B cell (primary cell): ENCODE results near the gene SLC6A5. TPM values are rescaled to one million over a fixed set of nuclear protein-coding genes. Genes with fewer than 3 reads are reported as not detected.

Source experiments
- ATAC-seq: fragments of 200-7000 bp; cut with Tn5 transposase; one replicate; pipeline ENCODE4 v1.10.0; 2021; ENCODE audit warnings: low read depth, mild to moderate bottlenecking, moderate number of reproducible peaks, moderate library complexity
- CTCF ChIA-PET: fragments of 350-600 bp; sonication (Branson Sonifier 250); formaldehyde crosslinking; loops from one replicate; lab custom pipeline; 2021; ENCODE audit warnings: antibody characterized with exemption, inconsistent platforms; lab: Charles Lee
- POLR2A ChIA-PET: fragments of 350-600 bp; sonication (Branson Sonifier 250); formaldehyde crosslinking; loops from one replicate; lab custom pipeline; 2021; ENCODE audit warnings: antibody characterized with exemption; lab: Charles Lee
- DNase-seq: peaks from one replicate; pipeline ENCODE4 v3.0.0; 2013
- H2AFZ ChIP-seq: 2 replicates; pipeline ENCODE4 v1.6.1; 2012; ENCODE audit warnings: mild to moderate bottlenecking, low read depth, low read length; ENCODE audit not compliant: insufficient read depth, poor library complexity, severe bottlenecking
- H3K27ac ChIP-seq, 2 donors: 1 replicate in 1 of 2; 2 replicates in 1 of 2; pipeline ENCODE4 v1.5.1; 2012 to 2013; ENCODE audit warnings: low read length in 2 of 2, mild to moderate bottlenecking in 2 of 2, moderate library complexity in 1 of 2
- H3K27me3 ChIP-seq, 4 experiments: fragments of 200-600 bp in 1 of 4; sonication (generic) in 1 of 4; replicated peaks in 1 of 4; 1 replicate in 2 of 4; 2 replicates in 2 of 4; pipeline versions ENCODE4 v1.6.1 to v1.7.0; 2013 to 2016; ENCODE audit warnings: low read length in 3 of 4, mild to moderate bottlenecking in 2 of 4, mixed read lengths in 1 of 4, moderate library complexity in 1 of 4; ENCODE audit not compliant: insufficient read depth in 4 of 4, control insufficient read depth in 3 of 4; ENCODE audit errors: control extremely low read depth in 1 of 4
- H3K36me3 ChIP-seq, 2 experiments: replicated peaks in 1 of 2; 1 replicate in 1 of 2; 2 replicates in 1 of 2; pipeline versions ENCODE4 v1.6.1 to v1.7.1; 2013; ENCODE audit warnings: low read length in 1 of 2; ENCODE audit not compliant: insufficient read depth in 2 of 2, control insufficient read depth in 1 of 2; ENCODE audit errors: control extremely low read depth in 1 of 2, extremely low read depth in 1 of 2
- H3K4me1 ChIP-seq, 2 donors: fragments of 200-600 bp in 1 of 2; sonication (generic) in 1 of 2; 1 replicate in 1 of 2; 2 replicates in 1 of 2; pipeline versions ENCODE4 v1.5.1 to v1.6.1; 2013 to 2017; ENCODE audit warnings: low read length in 2 of 2; ENCODE audit not compliant: control insufficient read depth in 2 of 2, insufficient read depth in 2 of 2
- H3K4me2 ChIP-seq: replicated peaks from 2 replicates; pipeline ENCODE3; 2012; ENCODE audit warnings: mild to moderate bottlenecking, low read depth, low read length; ENCODE audit not compliant: poor library complexity, severe bottlenecking
- H3K4me3 ChIP-seq, 5 experiments: fragments of 200-600 bp in 1 of 5; sonication (generic) in 1 of 5; 1 replicate in 3 of 5; 2 replicates in 2 of 5; pipeline versions ENCODE4 v1.5.1 to v1.7.0; 2011 to 2016; ENCODE audit warnings: low read length in 4 of 5, mild to moderate bottlenecking in 4 of 5, low read depth in 2 of 5, control low read depth in 1 of 5, moderate library complexity in 1 of 5; ENCODE audit not compliant: insufficient read depth in 1 of 5; ENCODE audit errors: control extremely low read depth in 1 of 5, extremely low read depth in 1 of 5
- H3K79me2 ChIP-seq: fragments of 200-600 bp; sonication (generic); one replicate; pipeline ENCODE4 v1.6.0; 2016; ENCODE audit warnings: low read length; ENCODE audit not compliant: control insufficient read depth, insufficient read depth
- H3K9ac ChIP-seq: fragments of 200-600 bp; sonication (generic); 2 replicates; pipeline ENCODE4 v1.6.1; 2017; ENCODE audit warnings: mild to moderate bottlenecking, low read length, moderate library complexity
- H3K9me3 ChIP-seq, 3 donors: one replicate each; pipeline versions ENCODE4 v1.6.1 to v1.7.1; 2013; ENCODE audit warnings: low read length in 2 of 3; ENCODE audit not compliant: control insufficient read depth in 2 of 3, insufficient read depth in 1 of 3; ENCODE audit errors: control extremely low read depth in 1 of 3
- H4K20me1 ChIP-seq: 2 replicates; pipeline ENCODE4 v1.6.0; 2012; ENCODE audit warnings: mild to moderate bottlenecking, low read length; ENCODE audit not compliant: insufficient read depth, control insufficient read depth, poor library complexity, severe bottlenecking
- H3K27ac Mint-ChIP-seq: one replicate; pipeline ENCODE4 v1.8.0; 2021; ENCODE audit warnings: mixed read lengths
- H3K27me3 Mint-ChIP-seq: one replicate; pipeline ENCODE4 v1.8.0; 2021; ENCODE audit warnings: mixed read lengths
- H3K4me1 Mint-ChIP-seq: one replicate; pipeline ENCODE4 v1.8.0; 2021; ENCODE audit warnings: mixed read lengths
- H3K4me3 Mint-ChIP-seq: one replicate; pipeline ENCODE4 v1.8.0; 2021; ENCODE audit warnings: mixed read lengths
- H3K9me3 Mint-ChIP-seq: one replicate; pipeline ENCODE4 v1.8.0; 2022; ENCODE audit warnings: mixed read lengths; ENCODE audit not compliant: insufficient read depth
- CTCF ChIP-seq: fragments of 200-600 bp; IDR thresholded peaks from one replicate; pipeline ENCODE4 v1.8.0; 2022; ENCODE audit warnings: antibody characterized with exemption, mild to moderate bottlenecking
- EZH2 ChIP-seq: IDR thresholded peaks from 2 replicates; pipeline ENCODE4 v1.6.1; 2012; ENCODE audit warnings: borderline replicate concordance, low read depth, mild to moderate bottlenecking, moderate library complexity, low read length; ENCODE audit not compliant: insufficient read depth, poor library complexity, severe bottlenecking
- WGBS: methylation state at CpG from one replicate; pipeline ENCODE4 v1.1.5; 2013; ENCODE audit warnings: missing lambda C conversion rate; ENCODE audit not compliant: insufficient coverage; 5-methylcytosine and 5-hydroxymethylcytosine counted together
- intact Hi-C: fragments of 100-400 bp; cut with micrococcal nuclease; formaldehyde crosslinking; loops from one replicate; pipeline ENCODE4 v1.10.0; 2022
- polyA plus RNA-seq: library from polyadenylated mRNA; depleted of rRNA; stranded (reverse); fragments of >200 nt; gene quantifications from 2 replicates; pipeline ENCODE4 v1.2.3, GENCODE V29; 2012
- total RNA-seq, 2 donors: library from RNA; stranded (reverse); fragments of 120-200 nt in 1 of 2; gene quantifications; 1 replicate in 1 of 2; 2 replicates in 1 of 2; pipeline versions ENCODE4 v1.2.3 to v1.2.4, GENCODE V29; 2013 to 2022

The SLC6A5 gene
- total and polyA plus RNA-seq, 2 donors (not counting 1 experiment from before 2014, with no cell fraction given): not detected

GRCh38 chr11:20597154-20597679 lies 2.2 kb upstream of the SLC6A5 start:
- WGBS: 6% methylated on average over 41 of the region's 41 CpGs
- no peaks in the 10 kb centered on the region for H3K36me3 ChIP-seq
- H3K9ac ChIP-seq: no peak overlapping the region
- TF ChIP-seq EZH2 (no peak), CTCF (no peak)
- no peak overlapping the region for H3K4me3 ChIP-seq
- no peak for ATAC-seq
- ChIA-PET POLR2A (no interaction called here), CTCF (no interaction called here)
- DNase-seq: no peak
- H2AFZ ChIP-seq: no peak overlapping the region
- peak overlapping the region; percentile 8 for H3K4me2 ChIP-seq
- Mint-ChIP-seq H3K27me3 (peaks cover 67% of the 10 kb centered on the region), H3K27ac (no peak overlapping the region), H3K4me1 (peaks cover 3% of the 10 kb centered on the region), H3K9me3 (peaks cover 2% of the 10 kb centered on the region), H3K4me3 (no peak overlapping the region)
- peaks cover 0 to 33% (median 1%) of the 10 kb centered on the region in 3 donors for H3K9me3 ChIP-seq
- H3K4me1 ChIP-seq: peaks cover 0 to 12% of the 10 kb centered on the region in 2 donors
- H3K79me2 ChIP-seq: no peaks in the 10 kb centered on the region
- intact Hi-C loops: no loop called here
- peaks cover 0 to 62% (median 42%) of the 10 kb centered on the region in 4 experiments for H3K27me3 ChIP-seq
- no peaks in the 10 kb centered on the region for H4K20me1 ChIP-seq
- H3K27ac ChIP-seq: no peak overlapping the region

DNA sequence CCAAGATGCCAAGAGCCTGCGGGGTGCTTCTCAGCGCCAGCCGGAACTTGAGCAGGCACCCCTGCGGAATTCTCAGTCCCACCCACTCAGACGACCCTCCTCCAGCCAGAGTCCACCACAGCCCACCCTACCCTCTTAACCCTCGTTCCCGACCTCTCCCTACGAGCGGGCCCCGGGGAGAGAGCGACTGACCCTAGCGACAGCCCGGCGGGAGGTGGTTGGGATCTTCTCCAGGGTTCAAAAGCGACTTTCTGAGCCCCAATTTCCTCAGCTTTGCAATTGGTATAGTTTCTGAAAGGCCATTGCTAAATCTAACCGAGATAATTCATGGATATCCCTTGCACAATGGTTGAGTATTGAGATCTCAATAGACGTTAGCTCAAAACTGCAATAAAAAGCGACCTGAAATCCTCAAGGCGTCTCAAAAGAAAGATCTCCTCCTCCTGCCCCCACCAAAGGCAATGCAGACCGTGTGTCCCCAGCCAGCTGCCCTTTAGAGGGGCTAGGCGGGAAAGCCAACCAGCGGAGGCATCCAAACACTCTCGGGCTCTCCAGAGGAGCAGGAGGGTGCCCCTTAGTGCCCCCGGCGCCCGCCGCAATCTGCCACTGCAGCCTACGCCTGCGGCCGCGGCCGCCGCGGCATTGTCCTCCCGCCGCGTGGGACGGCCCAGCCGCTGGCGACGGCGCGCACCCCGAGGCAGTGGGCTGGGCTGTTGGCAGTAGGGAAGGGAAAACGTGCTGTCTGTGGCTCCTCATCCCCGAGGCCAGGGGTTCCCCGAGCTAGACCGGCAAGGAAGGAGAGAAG lies 1.5 kb upstream of the SLC6A5 start:
- H3K9ac ChIP-seq: no peak overlapping the region
- 7% methylated on average over 37 of the region's 48 CpGs for WGBS
- DNase-seq (no peak), ATAC-seq (no peak)
- H3K27ac ChIP-seq: no peak overlapping the region
- H3K27me3 Mint-ChIP-seq: peaks cover 69% of the 10 kb centered on the region
- TF ChIP-seq CTCF (no peak), EZH2 (no peak)
- H3K4me1 Mint-ChIP-seq: peaks cover 3% of the 10 kb centered on the region
- no peak overlapping the region for H3K4me2 ChIP-seq
- no peak overlapping the region for H3K4me3 Mint-ChIP-seq
- H3K36me3 ChIP-seq: no peaks in the 10 kb centered on the region
- ChIA-PET CTCF (no interaction called here), POLR2A (no interaction called here)
- H3K27me3 ChIP-seq: peaks cover 0 to 69% (median 46%) of the 10 kb centered on the region in 4 experiments
- H3K9me3 ChIP-seq: peaks cover 0 to 33% (median 1%) of the 10 kb centered on the region in 3 donors
- H4K20me1 ChIP-seq: no peaks in the 10 kb centered on the region
- peaks cover 2% of the 10 kb centered on the region for H3K9me3 Mint-ChIP-seq
- H3K27ac Mint-ChIP-seq: no peak overlapping the region
- H3K79me2 ChIP-seq: no peaks in the 10 kb centered on the region
- H2AFZ ChIP-seq: no peak overlapping the region
- intact Hi-C loops: no loop called here
- no peak overlapping the region for H3K4me3 ChIP-seq
- peaks cover 0 to 12% of the 10 kb centered on the region in 2 donors for H3K4me1 ChIP-seq
